Activated gamma-delta T cell (primary cell): Measurements from ENCODE around the gene MYL2.

ENCODE experiments used
- DNase-seq: peaks from one replicate; lab custom pipeline; 2025; lab: John Stamatoyannopoulos, UW

MYL2 gene

GRCh38 chr12:110930348-110931314 is 10.3 kb upstream of the MYL2 start:
- no peak for DNase-seq

DNA sequence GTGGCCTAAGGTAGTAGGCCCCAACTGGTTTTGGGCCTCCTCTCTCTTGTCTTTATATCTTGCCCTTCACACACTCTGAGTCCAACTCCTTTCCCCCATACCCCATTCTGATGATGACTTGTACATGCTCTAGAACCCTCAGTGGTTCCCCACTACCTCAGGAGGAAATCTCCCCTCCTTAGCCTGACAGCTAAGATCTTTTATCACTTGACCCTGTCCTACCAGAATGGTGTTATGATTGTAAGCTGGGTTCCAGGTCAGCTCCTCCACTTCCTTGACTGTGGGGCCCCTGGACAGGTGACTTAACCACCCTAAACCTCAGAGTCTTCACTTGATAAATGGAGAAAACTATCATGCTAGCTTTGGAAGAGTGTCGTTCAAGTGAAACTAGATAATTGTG is 9.4 kb upstream of the MYL2 start:
- no peak for DNase-seq

- DNase-seq = no peak
Measured at GRCh38 chr12:110928700-110929099, 8.3 kb upstream of the MYL2 start.

DNA sequence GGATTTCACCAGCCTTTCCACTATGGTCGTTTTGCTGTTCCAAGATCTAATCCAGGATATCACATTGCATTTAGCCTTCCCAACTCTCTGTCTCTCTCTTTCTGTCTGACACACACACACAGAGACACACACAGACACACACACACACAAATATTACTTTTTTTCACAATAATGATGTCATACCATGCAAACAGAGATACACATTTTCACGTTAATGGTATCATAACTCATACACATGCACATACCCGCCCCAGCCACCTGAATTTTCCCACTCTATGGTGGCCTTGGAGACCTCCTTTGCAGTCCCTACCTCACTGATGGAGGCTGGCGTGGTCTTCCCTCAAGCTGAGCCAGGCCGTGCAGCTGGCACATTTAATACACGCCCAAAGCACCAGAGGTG is 7.2 kb upstream of the MYL2 start:
- DNase-seq = no peak

DNA sequence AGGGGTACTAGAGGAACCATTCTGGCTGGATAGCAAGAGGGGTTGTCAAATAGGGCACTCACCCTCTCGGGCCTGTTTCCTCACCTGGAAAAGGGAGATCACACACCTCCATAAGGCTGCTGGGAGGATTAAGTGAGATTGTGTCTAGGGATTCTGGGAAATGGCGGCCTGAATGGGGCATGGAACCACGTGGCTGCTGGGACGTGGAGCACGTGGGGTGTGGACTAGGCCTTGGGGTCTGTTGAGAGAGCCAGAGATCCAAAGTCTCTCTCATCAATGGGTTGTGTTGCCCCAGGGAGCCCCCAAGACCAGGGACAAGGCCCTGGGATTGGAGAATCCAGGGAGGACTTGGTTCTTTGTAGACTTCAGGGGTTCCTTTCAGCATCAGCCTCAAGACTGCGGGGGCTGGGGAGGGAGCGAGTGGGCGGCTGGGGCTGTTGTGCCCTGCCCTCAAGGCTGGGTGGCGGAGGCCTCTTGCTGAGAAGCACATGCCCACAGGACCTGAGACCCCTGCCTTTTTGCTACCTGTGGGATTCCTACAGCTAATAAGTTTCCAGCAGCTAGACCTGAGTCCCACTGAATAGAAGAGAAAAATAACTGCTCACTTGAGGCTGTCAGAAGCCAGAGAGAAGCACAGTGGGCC is 3.4 kb upstream of the MYL2 start:
- DNase-seq = no peak

- DNase-seq = no peak
Measured at GRCh38 chr12:110923192-110923591, 2.8 kb upstream of the MYL2 start.

- DNase-seq = no peak
Measured at GRCh38 chr12:110922652-110923051, 2.3 kb upstream of the MYL2 start.

DNA sequence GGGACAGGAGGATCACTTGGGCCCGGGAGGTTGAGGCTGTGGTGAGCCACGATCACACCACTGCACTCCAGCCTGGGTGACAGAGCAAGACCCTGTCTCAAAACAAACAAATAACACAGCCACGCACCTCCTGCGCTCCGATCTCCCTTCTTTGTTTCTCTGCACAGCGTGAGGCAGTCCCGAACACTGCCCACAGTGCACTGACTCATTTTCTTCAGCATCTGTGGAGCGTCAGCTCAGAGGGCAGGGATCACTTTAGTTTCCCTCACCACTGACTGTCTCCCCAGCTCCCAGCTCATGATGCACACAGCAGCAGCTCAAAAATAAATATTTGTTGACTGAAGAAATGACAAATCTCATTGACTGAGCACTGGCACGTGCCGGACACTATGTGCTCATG is 883 bp upstream of the MYL2 start:
- DNase-seq = no peak

DNA sequence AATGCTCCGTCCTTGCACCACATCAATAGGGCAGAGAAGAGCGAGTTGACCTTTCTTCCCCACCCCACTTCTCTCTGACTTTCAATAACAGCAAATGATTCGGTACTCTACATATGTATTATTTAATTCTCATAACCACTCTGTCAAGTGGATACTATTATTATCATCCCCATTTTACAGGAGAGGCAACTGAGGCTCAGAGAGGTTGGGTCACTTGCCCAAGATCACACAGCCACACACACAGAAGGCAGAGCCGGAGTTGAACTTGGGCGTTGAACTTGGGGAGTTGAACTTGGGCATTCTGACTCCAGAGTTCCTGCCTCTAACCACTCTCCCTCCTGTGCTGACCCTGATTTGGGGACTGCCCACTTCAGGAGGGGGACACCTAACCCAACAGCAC is 659 bp downstream of the MYL2 start:
- no peak for DNase-seq

- no peak for DNase-seq
Measured at GRCh38 chr12:110917961-110918360, 2.4 kb downstream of the MYL2 start.

GRCh38 chr12:110917467-110917866 is 2.9 kb downstream of the MYL2 start:
- no peak for DNase-seq

DNA sequence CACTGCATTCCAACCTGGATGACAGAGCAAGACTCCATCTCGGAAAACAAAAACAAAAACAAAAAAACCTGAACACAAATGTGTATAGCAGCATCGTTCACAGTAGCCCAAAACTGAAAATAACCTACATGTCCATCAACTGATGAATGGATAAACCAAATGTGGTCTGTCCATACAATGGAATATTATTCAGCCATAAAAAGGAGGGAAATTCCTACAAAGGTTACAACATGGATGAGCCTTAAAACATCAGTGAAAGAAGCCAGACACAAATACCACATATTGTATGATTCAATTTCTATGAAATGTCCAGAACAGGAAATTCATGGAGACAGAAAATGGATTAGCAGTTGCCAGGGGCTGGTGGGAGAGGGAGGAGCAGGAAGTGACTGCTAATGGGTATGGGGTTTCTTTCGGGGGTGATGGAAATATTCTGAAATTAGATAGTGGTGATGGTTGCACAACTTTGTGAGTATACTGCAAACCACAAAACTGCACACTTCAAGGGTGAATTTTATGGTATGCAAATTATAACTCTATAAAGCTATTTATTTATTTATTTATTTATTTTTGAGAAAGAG is 4.0 kb downstream of the MYL2 start:
- DNase-seq = no peak

- DNase-seq = no peak
Measured at GRCh38 chr12:110913119-110914056, 7.0 kb downstream of the MYL2 start.

DNA sequence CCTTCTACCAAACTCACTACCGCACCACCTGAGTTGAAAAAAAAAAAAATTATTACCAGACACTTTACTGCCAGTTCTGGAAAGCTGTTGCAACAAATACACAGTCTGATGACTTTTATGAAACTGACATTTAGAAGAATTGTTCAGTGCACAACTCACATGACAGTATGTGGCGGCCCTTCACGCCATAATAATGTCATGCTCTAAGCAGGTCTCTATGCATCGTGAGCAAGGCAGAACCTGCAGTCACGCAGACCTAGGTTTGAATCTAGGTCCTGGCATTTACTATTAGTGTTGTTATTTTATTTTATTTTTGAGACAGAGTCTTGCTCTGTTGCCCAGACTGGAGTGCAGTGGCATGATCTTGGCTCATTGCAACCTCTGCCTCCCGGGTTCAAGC is 8.1 kb downstream of the MYL2 start:
- no peak for DNase-seq

DNA sequence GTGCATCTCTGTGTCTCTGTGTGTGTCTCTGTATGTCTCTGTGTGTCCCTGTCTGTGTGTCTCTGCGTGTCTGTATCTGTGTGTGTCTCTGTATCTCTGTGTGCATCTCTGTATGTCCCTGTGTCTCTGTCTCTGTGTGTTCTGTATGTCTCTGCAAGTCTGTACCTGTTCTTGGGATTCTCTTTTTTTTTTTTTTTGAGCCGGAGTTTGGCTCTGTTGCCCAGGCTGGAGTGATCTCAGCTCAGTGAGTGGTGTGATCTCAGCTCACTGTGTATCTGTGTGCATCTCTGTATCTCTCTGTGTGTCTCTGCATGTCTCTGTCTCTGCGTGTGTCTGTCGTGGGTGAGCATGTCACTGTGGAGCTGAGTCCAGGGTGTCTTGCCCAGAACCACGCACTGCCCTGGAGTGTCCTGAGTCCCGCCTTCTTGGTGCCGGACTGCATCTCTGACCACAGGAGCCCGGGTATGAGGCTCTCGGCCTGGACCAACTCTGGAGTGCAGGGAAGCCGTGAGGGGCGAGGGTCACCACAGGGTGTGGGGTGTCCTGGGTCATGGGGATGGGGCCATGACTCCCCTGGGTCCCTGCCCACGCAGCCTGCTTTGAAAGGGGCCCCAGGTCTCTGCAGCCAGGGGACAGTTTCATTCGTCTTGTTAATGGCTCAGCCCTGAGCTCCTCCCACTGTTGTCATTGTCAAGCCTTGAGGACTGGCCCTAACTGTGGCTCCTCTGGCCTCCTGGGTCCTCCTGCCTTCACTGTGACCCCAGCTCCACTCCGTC is 11.8 kb downstream of the MYL2 start:
- DNase-seq = no peak

GRCh38 chr12:110907583-110907982 is 12.8 kb downstream of the MYL2 start:
- DNase-seq = no peak

DNA sequence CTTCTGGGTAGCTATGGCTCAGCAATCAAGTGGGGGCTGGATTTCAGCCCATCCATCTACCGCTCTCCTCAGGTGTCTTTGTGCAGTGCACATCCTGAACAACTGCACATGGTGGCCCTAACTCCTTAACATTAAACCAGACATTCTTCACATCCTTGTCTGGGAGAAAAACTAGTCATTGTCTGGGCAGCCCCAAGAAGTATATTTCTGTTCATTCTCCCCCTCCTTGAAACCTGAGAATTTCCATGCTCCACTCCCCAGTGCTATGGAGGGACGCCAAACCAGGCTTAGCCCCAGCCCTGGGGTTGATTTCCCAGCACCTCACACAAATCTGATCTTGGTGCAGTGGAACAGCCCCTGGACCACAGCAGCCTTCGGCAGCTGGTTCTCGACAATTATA is 13.4 kb downstream of the MYL2 start:
- no peak for DNase-seq

DNA sequence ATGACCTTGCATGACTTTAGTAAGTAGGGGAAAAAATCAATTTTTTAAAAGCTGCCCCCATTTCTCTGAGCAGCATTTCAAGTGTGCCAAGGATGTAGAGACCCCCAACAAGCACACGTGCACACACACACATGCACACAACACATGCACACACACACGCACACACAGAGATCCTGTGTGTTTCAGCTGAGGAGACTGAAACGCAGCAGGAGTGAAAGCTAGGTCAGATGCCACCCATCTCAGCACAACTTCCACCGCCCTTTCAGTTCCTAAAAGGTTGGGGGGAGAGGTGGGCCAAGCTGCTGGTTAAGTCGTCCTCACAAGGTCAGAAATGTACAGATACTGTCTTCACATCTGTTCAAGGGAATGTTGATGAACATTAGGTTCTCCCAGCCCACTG is 13.9 kb downstream of the MYL2 start:
- DNase-seq = no peak

GRCh38 chr12:110906083-110906482 is 14.3 kb downstream of the MYL2 start:
- DNase-seq = no peak

DNA sequence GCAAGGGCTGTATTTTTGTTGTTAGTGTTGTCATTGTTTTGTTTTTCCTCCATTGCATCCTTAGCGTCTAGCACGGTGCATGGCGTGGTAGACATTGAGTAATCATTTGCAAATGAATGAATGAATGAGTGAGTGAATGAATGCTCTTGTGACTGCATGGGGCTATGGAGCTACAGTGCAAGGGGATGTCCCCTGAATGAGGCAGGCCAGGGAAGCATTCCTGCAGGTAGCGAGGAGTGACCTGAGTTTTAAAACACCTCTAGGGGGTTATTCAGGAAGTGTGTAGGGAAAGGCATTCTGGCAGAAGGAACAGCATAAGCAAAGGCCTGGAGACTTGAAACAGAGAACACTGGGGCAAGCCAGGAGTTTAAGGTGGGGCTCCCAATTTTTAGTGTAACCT is 16.9 kb downstream of the MYL2 start:
- DNase-seq = no peak

DNA sequence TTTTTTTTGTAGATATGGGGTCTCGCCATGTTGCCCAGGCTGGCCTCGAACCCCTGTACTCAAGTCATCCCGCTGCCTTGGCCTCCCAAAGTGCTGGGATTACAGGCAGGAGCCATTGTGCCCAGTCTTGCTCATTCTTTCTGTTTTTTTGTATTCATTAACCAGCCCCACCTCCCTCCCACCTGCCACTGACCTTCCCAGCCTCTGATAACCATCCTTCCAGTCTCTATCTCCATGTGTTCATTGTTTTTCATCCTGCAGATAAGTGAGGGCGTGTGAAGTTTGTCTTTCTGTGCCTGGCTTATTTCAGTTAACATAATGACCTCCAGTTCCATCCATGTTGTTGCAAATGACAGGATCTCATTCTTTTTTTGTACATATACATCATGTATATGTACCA is 19.0 kb downstream of the MYL2 start:
- no peak for DNase-seq
